GM23248 (cell line): ENCODE results near the gene AMN1. TPM values are rescaled to one million over a fixed set of nuclear protein-coding genes. Genes with fewer than 3 reads are reported as not detected.
"Not testable (repeated sequence)": the region's sequence is repeated elsewhere in the genome, so short reads cannot be mapped to it uniquely, and the experiment has no call there.

Source experiments
- DNase-seq: peaks from one replicate; pipeline ENCODE4 v3.0.0-alpha.2; 2015
- H2AFZ ChIP-seq: fragments of 200-600 bp; sonication (generic); 2 replicates; pipeline ENCODE4 v1.6.1; 2016; ENCODE audit warnings: antibody characterized with exemption
- H3F3A ChIP-seq: fragments of 200-600 bp; sonication (generic); 2 replicates; pipeline ENCODE4 v1.6.1; 2016; ENCODE audit warnings: mild to moderate bottlenecking, antibody characterized with exemption, mixed run types; ENCODE audit not compliant: insufficient read depth
- H3K27ac ChIP-seq: fragments of 200-600 bp; sonication (generic); 2 replicates; pipeline ENCODE4 v1.5.1; 2016; ENCODE audit warnings: mild to moderate bottlenecking
- H3K27me3 ChIP-seq: fragments of 200-600 bp; sonication (generic); replicated peaks from 2 replicates; pipeline ENCODE4 v1.6.1; 2016; ENCODE audit warnings: mild to moderate bottlenecking; ENCODE audit not compliant: insufficient read depth
- H3K36me3 ChIP-seq: fragments of 200-600 bp; sonication (generic); 2 replicates; pipeline ENCODE4 v1.6.1; 2016; ENCODE audit warnings: low read depth, mild to moderate bottlenecking
- H3K4me1 ChIP-seq: fragments of 200-600 bp; sonication (generic); 2 replicates; pipeline ENCODE4 v1.6.1; 2016; ENCODE audit warnings: mild to moderate bottlenecking; ENCODE audit not compliant: insufficient read depth
- H3K4me2 ChIP-seq: fragments of 200-600 bp; sonication (generic); one replicate; pipeline ENCODE4 v1.6.1; 2016; ENCODE audit warnings: mild to moderate bottlenecking; ENCODE audit not compliant: unreplicated experiment
- H3K4me3 ChIP-seq: fragments of 200-600 bp; sonication (generic); 2 replicates; pipeline ENCODE4 v1.5.1; 2016; ENCODE audit warnings: mild to moderate bottlenecking
- H3K79me2 ChIP-seq: fragments of 200-600 bp; sonication (generic); 2 replicates; pipeline ENCODE4 v1.6.1; 2016; ENCODE audit warnings: mild to moderate bottlenecking; ENCODE audit not compliant: insufficient read depth
- H3K9ac ChIP-seq: fragments of 200-600 bp; sonication (generic); 2 replicates; pipeline ENCODE4 v1.6.1; 2016; ENCODE audit warnings: mild to moderate bottlenecking
- H3K9me2 ChIP-seq: fragments of 200-600 bp; sonication (generic); 2 replicates; pipeline ENCODE4 v1.6.1; 2016; ENCODE audit warnings: mixed run types, mild to moderate bottlenecking, moderate library complexity; ENCODE audit not compliant: insufficient read depth
- H3K9me3 ChIP-seq: fragments of 200-600 bp; sonication (generic); one replicate; pipeline ENCODE4 v1.6.1; 2017; ENCODE audit warnings: low read depth
- H4K20me1 ChIP-seq: fragments of 200-600 bp; sonication (generic); 2 replicates; pipeline ENCODE4 v1.6.0; 2016; ENCODE audit not compliant: insufficient read depth
- EZH2 ChIP-seq: fragments of 200-600 bp; sonication (generic); IDR thresholded peaks from 2 replicates; pipeline ENCODE4 v1.6.1; 2018; ENCODE audit warnings: antibody characterized with exemption, mild to moderate bottlenecking; ENCODE audit not compliant: insufficient read depth, poor library complexity, severe bottlenecking
- EZH2phosphoT487 ChIP-seq: fragments of 200-600 bp; sonication (generic); IDR thresholded peaks from 2 replicates; pipeline ENCODE4 v1.6.1; 2018; ENCODE audit warnings: antibody characterized with exemption, moderate library complexity, mild to moderate bottlenecking, low read depth; ENCODE audit not compliant: insufficient read depth
- WGBS, 2 experiments: methylation state at CpG; one replicate each; pipeline ENCODE4 v1.1.6; 2015 to 2017; ENCODE audit warnings: low lambda C conversion rate in 2 of 2, low coverage in 1 of 2; ENCODE audit errors: missing lambda C conversion rate in 2 of 2; 5-methylcytosine and 5-hydroxymethylcytosine counted together
- in situ Hi-C: fragments of 300-500 bp; cut with MboI; formaldehyde crosslinking; loops from 2 replicates; pipeline ENCODE4 v1.15.0; 2020
- polyA plus RNA-seq: library from polyadenylated mRNA; unstranded; fragments of >200 nt; fragmentation: Nextera tagmentation; extraction: Ambion mirVana; gene quantifications from 2 replicates; pipeline ENCODE4 v1.2.1, GENCODE V29; 2016
- total RNA-seq: library from RNA; depleted of rRNA; stranded (reverse); fragments of >200 nt; shearing (Covaris generic); gene quantifications from 2 replicates; pipeline ENCODE4 v1.2.3, GENCODE V29; 2014

AMN1 gene
- total and polyA plus RNA-seq, 2 experiments from 2014 or later, result 5.0 to 5.7 TPM

- Histone ChIP-seq H4K20me1 (no peaks in the 10 kb centered on the region), H3K4me1 (peaks cover 17% of the 10 kb centered on the region), H3K4me2 (peak overlapping the region; percentile 43), H2AFZ (no peak overlapping the region), H3K27ac (peak overlapping the region; percentile 35), H3K36me3 (no peaks in the 10 kb centered on the region), H3K4me3 (no peak overlapping the region), H3K27me3 (no peaks in the 10 kb centered on the region), H3K9ac (no peak overlapping the region), H3F3A (peaks cover 10% of the 10 kb centered on the region; the same call in 1 of the 2 replicates), H3K79me2 (no peaks in the 10 kb centered on the region), H3K9me2 (no peaks in the 10 kb centered on the region), H3K9me3 (no peaks in the 10 kb centered on the region)
- in situ Hi-C loops, result no loop called here
- WGBS, 2 experiments, result 69% methylated on average over 5 of the region's 5 CpGs
- DNase-seq, result peak; percentile 83
- TF ChIP-seq EZH2phosphoT487, result no peak
Measured at GRCh38 chr12:31732926-31733548, 4.2 kb upstream of the AMN1 start.

GRCh38 chr12:31731203-31731602, 2.4 kb upstream of the AMN1 start:
- in situ Hi-C loops, H3K36me3 ChIP-seq, H3K4me3 ChIP-seq, H3K9me2 ChIP-seq, H4K20me1 ChIP-seq, H3K4me2 ChIP-seq, H3K27ac ChIP-seq, DNase-seq, H3K9me3 ChIP-seq, H3K9ac ChIP-seq, H2AFZ ChIP-seq, H3F3A ChIP-seq, H3K79me2 ChIP-seq, H3K27me3 ChIP-seq: not testable (repeated sequence)
- 95% methylated on average over 5 of the region's 5 CpGs for WGBS, 2 experiments
- peaks cover 12% of the 10 kb centered on the region for H3K4me1 ChIP-seq

DNA sequence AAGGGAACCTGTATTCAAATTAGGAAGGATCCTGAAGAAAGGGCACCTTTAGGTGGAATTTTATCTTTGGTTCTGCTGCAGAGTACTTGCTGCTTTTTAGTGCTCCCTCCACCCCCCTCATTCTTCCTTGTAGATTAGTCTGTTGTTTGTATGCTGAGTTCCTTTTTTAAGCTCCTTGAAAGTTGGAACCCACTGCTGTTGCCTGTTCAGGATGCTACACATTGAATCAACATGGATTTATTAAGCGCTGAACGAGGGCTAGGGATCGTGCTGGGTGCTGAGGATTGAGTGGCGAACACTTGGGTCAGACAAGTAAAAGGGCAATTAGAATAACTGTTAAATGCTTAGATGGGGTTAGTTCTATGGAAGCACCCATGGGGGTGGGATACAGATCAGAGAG, 884 bp upstream of the AMN1 start:
- no peaks in the 10 kb centered on the region for H3K79me2 ChIP-seq
- peak overlapping the region; percentile 96 for H2AFZ ChIP-seq
- TF ChIP-seq EZH2phosphoT487, result no peak
- no peak for TF ChIP-seq EZH2
- peaks cover 12% of the 10 kb centered on the region for H3K4me1 ChIP-seq
- no peaks in the 10 kb centered on the region for H4K20me1 ChIP-seq
- no peaks in the 10 kb centered on the region for H3K27me3 ChIP-seq
- 98 to 100% methylated on average over 4 of the region's 4 CpGs for WGBS, 2 experiments
- H3K4me2 ChIP-seq, result peak overlapping the region; percentile 80
- H3K9ac ChIP-seq, result peak overlapping the region; percentile 84
- H3K9me2 ChIP-seq, result no peaks in the 10 kb centered on the region
- DNase-seq, result peak; percentile 11
- peak overlapping the region; percentile 81 for H3K4me3 ChIP-seq
- no peaks in the 10 kb centered on the region for H3K9me3 ChIP-seq
- in situ Hi-C loops, result no loop called here
- peaks cover 10% of the 10 kb centered on the region; the same call in 1 of the 2 replicates for H3F3A ChIP-seq
- no peaks in the 10 kb centered on the region for H3K36me3 ChIP-seq
- H3K27ac ChIP-seq, result peak overlapping the region; percentile 80

- in situ Hi-C loops, result no loop called here
- Histone ChIP-seq H3K9me3 (no peaks in the 10 kb centered on the region), H3K79me2 (no peaks in the 10 kb centered on the region), H3K4me1 (peaks cover 12% of the 10 kb centered on the region), H2AFZ (peak overlapping the region; percentile 93), H3K9me2 (no peaks in the 10 kb centered on the region), H4K20me1 (no peaks in the 10 kb centered on the region), H3F3A (no peaks in the 10 kb centered on the region), H3K4me2 (peak overlapping the region; percentile 98), H3K9ac (peak overlapping the region; percentile 86), H3K27ac (peak overlapping the region; percentile 80), H3K27me3 (no peaks in the 10 kb centered on the region), H3K36me3 (no peaks in the 10 kb centered on the region), H3K4me3 (peak overlapping the region; percentile 81)
- TF ChIP-seq EZH2, result no peak
- TF ChIP-seq EZH2phosphoT487, result no peak
- DNase-seq, result peak; percentile 63
- 1 to 2% methylated on average over 17 to 22 of the region's 22 CpGs for WGBS, 2 experiments
Measured at GRCh38 chr12:31728289-31728916, 418 bp downstream of the AMN1 start.
